Left hindlimb (tissue), 1 donor: ENCODE data around the gene PEMT.

ENCODE experiments used
- DNase-seq: peaks from one replicate; pipeline ENCODE4 v3.0.0-alpha.2; 2018

PEMT gene

GRCh38 chr17:17532991-17533390 is 58.5 kb downstream of the PEMT start:
- DNase-seq, result no peak

- DNase-seq, result no peak
Measured at GRCh38 chr17:17531156-17531555, 60.4 kb downstream of the PEMT start.

GRCh38 chr17:17528696-17529652 is 62.5 kb downstream of the PEMT start:
- no peak for DNase-seq

- DNase-seq, result no peak
Measured at GRCh38 chr17:17527956-17528500, 63.5 kb downstream of the PEMT start.

- peak; percentile 22 for DNase-seq
Measured at GRCh38 chr17:17527534-17527933, 64.0 kb downstream of the PEMT start.

GRCh38 chr17:17526369-17526768 is 65.1 kb downstream of the PEMT start:
- DNase-seq, result peak; percentile 29

GRCh38 chr17:17525956-17526355 is 65.6 kb downstream of the PEMT start:
- no peak for DNase-seq

- peak; percentile 16 for DNase-seq
Measured at GRCh38 chr17:17525311-17525710, 66.2 kb downstream of the PEMT start.

- peak; percentile 23 for DNase-seq
Measured at GRCh38 chr17:17523731-17524490, 67.6 kb downstream of the PEMT start.

GRCh38 chr17:17523001-17523730 is 68.3 kb downstream of the PEMT start:
- peak; percentile 21 for DNase-seq

- DNase-seq, result no peak
Measured at GRCh38 chr17:17520599-17521232, 70.8 kb downstream of the PEMT start.

- DNase-seq, result no peak
Measured at GRCh38 chr17:17519886-17520285, 71.6 kb downstream of the PEMT start.

GRCh38 chr17:17518951-17519350 is 72.6 kb downstream of the PEMT start:
- no peak for DNase-seq

- no peak for DNase-seq
Measured at GRCh38 chr17:17518014-17518413, 73.5 kb downstream of the PEMT start.

- DNase-seq, result peak; percentile 25
Measured at GRCh38 chr17:17516941-17517720, 74.4 kb downstream of the PEMT start.

GRCh38 chr17:17515934-17516930 is 75.3 kb downstream of the PEMT start:
- DNase-seq, result peak; percentile 59

GRCh38 chr17:17514993-17515933 is 76.2 kb downstream of the PEMT start:
- peak; percentile 56 for DNase-seq

- DNase-seq, result peak; percentile 23
Measured at GRCh38 chr17:17514361-17514992, 77.0 kb downstream of the PEMT start.
